NK-92 treated with Interleukin-12 subunit alpha and Interleukin-12 subunit beta, amount 100 ng/mL, for 24 hours (cell line): ENCODE measurements around the gene ADAP1.
"Not testable (repeated sequence)": the region's sequence is repeated elsewhere in the genome, so short reads cannot be mapped to it uniquely, and the experiment has no call there.

Experiments
- DNase-seq: peaks from one replicate; lab custom pipeline; 2025; lab: John Stamatoyannopoulos, UW

The ADAP1 gene, protein sequence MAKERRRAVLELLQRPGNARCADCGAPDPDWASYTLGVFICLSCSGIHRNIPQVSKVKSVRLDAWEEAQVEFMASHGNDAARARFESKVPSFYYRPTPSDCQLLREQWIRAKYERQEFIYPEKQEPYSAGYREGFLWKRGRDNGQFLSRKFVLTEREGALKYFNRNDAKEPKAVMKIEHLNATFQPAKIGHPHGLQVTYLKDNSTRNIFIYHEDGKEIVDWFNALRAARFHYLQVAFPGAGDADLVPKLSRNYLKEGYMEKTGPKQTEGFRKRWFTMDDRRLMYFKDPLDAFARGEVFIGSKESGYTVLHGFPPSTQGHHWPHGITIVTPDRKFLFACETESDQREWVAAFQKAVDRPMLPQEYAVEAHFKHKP

DNA sequence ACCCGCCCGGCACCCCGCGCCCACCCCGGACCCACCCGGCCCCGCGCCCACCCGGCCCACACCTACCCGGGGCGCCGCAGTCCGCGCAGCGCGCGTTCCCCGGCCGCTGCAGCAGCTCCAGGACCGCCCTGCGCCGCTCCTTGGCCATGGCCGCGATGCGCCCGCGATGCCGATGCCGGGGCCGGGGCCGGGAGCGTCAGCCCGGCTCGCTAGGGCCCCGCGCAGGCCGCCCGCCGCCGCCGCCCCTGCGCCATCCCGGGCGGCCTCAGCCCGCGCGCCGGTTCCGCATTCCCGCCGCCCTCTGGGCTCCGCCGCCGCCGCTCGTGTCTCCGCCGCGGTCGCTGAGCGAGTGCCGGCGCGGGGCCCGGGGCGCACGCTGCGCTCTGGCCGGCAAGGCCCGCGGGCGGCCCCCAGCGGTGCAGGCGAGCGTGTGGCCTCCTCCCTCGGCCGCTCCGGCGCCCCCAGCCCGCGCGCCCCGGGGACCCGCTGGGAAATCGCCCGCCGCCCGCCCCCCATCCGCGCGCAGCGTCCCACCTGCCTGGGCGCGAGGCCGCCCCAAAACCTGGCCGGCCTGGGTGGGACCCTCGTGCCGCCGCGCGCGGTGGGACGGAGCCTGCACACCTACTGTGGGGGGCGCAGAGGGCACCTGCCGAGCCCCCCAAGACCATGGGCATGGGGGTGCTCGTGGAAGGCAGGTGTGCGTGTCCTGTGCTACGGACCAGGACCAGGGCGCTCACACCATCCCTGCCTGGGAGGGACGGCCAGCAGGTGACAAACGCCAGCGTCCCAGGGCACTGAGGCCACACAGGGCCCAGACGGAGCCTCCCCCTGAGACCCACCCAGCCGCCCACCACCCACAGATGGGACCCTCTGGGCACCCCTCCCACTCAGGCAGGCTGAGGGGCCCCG is at the start of gene ADAP1:
TSS of gene ADAP1 (minus strand) at position 351 of the 909 bp plus-strand sequence. CDS start at position 148, 203 bp downstream.
- DNase-seq = peak; percentile 24

DNA sequence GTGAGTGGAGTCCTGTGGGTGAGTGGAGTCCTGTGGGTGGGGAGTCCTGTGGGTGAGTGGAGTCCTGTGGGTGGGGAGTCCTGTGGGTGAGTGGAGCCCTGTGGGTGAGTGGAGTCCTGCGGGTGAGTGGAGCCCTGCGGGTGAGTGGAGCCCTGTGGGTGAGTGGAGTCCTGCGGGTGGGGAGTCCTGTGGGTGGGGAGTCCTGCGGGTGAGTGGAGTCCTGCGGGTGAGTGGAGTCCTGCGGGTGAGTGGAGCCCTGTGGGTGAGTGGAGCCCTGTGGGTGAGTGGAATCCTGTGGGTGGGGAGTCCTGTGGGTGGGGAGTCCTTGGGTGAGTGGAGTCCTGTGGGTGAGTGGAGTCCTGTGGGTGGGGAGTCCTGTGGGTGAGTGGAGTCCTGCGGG is 48.0 kb upstream of the ADAP1 start:
- not testable (repeated sequence) for DNase-seq

DNA sequence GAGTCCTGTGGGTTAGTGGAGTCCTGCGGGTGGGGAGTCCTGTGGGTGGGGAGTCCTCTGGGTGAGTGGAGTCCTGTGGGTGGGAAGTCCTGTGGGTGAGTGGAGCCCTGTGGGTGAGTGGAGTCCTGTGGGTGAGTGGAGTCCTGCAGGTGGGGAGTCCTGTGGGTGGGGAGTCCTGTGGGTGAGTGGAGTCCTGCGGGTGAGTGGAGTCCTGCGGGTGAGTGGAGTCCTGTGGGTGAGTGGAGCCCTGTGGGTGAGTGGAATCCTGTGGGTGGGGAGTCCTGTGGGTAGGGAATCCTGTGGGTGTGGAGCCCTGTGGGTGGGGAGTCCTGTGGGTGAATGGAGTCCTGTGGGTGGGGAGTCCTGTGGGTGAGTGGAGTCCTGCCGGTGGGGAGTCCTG is 47.5 kb upstream of the ADAP1 start:
- DNase-seq = not testable (repeated sequence)

DNA sequence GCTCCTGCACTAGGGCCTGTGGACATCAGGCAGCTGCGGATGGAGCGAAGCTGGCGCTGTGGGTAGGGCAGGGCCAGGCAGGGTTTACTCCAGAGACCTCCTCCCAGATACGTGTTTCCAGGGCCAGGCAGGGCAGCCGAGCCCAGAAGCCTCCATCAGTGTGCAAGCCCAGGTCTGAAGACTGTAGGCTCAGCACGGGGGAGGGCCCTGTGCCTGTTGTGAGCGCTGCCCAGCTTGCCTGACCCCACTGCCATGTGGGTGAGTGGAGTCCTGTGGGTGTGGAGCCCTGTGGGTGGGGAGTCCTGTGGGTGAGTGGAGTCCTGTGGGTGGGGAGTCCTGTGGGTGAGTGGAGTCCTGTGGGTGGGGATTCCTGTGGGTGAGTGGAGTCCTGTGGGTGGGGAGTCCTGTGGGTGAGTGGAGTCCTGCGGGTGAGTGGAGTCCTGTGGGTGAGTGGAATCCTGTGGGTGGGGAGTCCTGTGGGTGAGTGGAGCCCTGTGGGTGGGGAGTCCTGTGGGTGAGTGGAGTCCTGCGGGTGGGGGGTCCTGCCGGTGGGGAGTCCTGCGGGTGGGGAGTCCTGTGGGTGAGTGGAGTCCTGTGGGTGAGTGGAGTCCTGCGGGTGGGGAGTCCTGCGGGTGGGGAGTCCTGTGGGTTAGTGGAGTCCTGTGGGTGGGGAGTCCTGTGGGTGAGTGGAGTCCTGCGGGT is 46.7 kb upstream of the ADAP1 start:
- DNase-seq = not testable (repeated sequence)

DNA sequence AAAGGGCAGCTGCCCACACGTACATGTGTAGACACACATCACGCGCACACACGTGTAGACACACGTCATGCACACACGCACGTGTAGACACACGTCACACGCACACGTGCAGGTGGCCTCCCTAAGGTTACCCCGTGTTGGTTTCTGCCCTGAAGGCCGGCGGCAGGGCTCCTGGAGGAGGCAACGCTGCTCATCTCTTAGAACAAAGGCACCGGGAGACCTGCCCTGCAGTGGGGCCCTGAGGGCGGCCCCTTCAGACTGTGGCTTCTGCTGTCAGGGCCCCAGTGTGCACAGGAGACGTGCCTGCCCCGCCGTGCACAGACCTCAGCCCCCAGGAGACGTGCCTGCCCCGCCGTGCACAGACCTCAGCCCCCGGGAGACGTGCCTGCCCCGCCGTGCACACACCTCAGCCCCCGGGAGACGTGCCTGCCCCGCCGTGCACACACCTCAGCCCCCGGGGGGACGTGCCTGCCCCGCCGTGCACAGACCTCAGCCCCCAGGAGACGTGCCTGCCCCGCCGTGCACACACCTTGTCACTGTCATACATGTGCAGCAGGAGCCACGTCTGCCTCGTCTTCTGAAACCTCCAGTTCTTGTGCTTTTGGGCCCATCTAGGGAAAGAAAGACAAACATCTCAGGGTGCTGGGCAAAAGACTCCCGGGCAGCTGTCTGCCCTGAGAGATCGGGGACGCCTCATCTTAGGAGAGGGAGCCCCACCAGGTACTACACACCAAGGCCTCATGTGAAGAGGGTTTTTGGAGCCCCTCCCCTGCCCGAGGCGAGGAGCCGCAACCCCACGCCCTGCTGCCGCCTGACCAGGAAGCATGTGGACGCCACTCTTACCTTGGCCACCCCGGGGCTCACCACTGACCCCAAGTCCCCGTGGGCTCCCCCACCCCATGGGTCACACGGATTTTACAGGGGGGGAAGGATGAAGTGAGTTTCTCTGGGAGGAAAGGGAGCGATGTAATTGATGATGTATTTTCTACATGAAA is 45.8 kb upstream of the ADAP1 start:
- DNase-seq = no peak

DNA sequence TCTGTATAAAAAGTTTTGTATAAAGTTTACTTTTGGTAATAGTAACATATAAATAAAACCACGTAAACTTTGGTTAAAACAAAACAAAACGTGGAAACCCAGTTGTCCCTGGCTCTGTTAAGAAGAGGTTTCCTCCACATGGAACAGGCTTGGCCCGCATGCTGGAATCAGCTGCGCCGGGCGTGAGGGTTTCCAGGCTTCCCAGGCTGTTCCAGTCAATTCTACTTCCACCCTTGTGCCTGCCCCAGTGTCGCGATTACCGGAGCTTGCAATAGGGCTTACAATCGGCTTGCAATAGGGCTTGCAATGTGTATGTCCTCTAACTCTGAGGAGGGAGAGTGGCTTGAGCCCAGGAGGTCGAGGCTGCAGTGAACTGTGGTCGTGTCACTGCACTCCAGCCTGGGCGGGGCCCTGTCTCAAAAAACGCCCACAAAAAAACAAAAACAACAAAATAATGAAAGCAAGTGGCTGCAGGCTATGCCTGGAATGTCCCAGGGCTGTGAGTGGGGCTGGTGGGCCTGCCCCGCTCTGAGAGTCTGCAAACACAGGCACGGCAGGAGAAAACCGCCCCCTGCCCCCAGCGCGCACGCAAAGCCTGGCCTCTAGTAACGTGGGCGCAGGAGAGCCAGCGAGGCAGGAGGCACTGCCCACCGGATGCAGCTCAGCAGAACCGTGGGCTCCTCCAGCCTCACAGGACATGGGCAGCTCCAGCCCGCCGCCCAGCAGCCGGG is 44.8 kb upstream of the ADAP1 start:
- no peak for DNase-seq

DNA sequence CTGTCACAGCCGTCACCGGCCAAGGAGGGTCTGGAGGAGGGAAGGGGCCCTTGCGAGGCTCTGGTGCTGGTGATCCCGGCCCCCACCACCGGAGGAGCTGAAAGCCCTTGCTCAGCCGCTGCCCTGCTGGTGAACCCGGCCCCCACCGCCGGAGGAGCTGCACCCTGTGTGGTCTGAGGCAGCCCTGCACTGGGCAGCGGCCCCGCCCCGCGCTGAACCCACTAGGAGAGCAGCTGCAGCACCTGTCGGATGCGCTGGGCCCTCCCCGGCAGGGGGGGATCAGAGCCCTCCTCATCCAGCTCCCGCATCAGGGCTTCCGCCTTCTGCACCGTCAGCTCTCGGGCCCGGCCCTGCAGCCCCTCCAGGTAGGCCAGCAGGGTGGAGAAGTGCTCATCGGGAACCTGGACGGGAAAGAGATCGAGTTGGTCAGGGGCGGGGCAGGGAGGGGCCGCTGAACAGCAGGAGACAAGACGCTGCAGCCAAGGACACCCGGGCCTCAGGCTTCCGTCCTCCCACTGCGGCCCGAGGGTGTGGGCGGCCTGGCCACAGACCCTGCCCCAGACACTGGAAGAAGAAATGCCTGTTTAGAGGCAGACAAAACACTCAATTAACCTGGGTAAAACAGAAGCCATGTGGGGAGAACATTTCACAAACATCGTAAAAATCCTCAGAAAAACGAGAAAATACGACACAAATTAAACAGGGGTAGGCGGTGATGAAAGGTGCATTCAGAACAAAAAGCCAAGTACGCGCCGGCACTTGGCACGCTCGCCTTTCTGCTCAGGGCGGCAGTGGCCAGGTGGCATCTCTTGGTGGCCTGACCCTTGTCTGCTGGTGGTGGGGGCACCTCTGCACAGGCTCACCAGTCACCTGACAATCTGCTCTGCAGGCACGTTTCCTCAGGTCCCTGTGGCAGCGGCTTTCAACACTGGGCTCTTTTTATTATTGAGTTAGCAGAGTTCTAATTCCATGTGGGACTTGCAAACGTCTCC is 43.2 kb upstream of the ADAP1 start:
- DNase-seq = no peak

DNA sequence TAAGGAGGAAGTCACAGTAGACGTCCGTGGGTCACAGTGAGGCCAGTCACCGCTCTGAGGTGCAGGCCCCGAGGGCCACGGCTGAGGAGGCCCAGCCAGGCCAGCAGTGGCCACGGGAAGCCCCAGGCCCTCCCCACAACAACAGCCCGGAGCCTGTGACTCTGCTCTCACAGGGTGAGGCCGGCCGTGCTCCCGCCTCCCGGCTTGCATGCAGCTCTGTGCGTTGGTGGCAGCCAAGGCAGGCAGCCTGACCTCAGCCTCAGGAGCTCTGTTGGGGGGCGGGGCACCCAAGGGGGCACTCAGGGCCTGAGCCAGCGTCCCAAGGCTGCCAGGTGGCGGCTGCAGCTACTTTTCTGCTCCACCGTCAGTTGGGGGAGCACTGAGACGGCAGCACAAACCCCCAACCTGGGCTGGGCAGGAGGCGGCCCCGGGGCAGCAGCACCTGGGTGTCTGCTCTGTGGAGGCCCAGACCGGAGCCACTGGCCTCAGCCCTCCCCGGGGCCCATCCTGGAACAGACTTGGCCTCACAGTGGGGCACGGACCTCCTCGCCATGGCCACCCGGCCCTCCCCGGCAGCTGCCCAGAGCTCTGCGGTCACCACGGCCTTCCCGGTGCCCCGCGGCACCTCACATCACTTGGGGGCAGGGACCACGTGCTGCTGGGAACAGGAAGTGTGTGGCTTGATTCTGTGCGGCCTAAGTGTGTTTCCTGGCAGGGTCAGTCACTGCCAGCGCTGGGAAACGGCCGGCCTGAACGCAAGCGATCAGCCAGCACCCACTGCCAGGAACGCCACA is 41.8 kb upstream of the ADAP1 start:
- DNase-seq = no peak

DNA sequence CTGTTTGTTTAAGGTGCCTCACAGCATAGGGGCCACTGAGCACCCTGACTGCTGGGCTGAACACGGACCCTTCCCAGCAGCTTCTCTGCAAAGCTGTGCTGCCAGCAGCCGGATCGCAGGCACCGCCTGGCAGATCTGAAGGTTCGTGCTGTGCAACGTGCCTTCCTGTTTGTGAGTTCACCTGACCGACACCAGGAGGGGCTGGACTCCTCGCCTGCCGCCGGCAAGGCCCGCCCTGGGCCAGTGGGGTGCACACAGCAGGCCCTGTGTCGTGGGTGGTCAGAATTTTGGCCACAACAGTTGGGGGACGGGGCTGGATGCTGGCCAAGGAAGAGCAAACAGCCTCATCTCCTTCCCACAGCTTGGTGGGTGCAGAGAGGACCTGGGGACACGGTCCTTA is 41.1 kb upstream of the ADAP1 start:
- DNase-seq = no peak

DNA sequence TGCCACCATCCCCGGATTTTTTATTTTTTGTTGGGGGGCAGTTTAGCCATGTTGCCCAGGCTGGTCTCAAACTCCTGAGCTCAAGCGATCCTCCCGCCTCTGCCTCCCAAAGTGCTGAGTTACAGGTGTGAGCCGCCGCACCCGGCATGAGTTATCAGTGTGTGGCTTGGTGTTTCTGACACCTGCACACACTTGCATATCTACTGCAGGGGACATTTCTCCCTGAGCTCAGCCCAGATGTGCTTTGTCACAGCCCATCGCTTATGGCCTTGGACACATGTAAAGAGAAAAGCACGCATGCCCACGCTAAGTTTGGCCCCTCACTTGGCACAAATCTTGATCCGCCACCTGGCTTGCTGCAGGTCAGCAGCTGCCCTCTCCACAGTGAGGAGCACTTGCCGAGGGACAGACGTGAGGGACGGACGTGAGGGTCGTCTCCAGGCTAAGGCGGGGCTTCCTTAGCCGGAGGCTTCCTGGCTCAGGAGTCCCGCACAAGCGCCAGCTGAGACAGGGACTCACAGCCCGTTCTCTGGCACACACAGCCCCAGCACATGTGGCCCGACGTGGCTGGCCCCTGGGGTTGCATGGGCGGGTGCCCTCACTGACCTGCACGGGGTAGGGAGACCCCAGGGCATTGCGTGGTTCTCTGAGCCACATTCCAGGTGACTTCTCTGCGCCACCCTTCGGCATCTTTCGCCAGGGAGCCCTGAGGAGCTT is 40.3 kb upstream of the ADAP1 start:
- DNase-seq = no peak

DNA sequence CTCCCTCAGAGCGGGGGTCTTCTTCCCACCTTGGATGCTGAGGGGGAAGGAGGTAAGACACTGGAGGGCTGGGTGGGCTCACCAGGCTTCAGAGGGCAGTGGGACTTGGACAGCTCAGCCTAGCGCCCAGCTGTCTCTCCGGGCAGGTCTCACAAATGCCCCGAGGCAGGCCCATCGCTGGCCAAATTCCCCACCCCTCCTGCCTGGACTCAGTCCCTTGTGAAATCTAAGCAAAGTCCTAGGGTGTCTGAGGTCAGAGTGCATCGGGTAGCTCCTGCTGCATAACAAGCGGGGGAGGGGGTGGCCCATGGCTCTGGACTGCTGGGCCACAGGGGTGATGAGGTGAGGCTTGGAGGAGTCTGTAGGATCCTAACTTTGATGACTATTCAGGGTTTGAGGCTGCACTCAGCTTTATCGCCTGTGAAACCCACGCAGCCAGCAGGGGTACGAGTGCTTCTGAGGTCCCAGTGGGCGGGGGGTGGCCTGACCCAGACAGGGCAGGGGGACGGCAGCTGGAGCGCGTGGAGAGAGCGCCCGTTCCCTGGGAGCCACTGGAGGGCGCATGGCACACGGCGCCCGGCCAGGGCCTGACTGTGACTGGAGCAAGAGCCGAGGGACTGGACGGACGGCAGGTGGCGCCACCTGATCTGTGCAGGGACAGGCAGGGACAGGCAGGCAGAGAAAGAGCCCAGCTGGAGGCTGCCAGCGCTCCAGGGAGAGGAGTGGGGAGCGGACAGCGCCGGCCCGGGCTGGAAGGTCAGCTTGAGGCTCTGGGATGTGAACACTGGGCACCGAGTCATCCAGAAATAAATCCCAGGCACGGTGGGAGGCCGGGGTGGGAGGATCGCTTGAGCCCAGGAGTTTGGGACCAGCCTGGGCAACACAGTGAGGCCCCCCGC is 38.5 kb upstream of the ADAP1 start:
- peak; percentile 76 for DNase-seq

DNA sequence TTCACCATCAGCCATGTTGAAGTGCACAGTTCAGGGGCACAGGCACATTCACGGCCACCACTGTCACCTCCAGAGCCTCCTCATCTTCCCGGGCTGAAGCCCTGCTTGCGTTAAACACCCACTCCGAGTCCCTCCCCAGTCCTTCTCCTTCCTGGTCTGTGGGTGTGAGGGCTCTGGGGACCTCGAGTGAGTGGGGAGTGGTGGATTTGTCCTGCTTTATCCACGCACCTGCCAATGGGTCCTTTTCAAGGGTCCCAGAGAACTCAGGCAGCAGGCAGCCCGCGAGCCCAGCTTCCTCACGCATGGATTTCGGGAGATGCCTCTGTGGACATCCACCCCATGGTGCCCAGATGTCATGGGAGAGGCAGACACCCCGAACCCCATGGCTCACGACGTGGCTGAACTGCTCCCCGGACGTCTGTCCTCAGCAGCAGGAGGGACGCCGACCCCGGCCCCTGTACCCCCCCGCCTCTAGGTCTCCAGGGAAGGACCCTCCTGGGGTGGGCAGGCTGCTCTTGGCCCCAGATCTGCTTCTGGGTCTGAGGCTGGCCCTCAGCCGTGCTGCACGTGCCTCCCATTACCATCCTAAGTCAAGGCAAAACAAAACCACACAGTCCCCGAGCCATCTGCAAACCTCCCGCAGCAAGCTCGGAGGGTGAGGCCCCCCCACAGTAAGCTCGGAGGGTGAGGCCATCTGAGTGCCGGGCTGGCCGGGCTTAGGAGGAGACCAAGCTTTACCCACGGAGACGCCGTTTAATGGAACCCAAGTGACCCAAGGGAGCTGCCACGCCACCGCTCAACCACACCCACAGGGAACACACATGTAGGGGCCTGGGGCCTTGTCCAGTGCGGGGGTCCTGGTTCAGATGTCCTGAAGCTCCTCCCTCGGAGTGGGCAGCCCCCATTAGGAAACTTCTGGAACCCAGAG is 37.5 kb upstream of the ADAP1 start:
- DNase-seq = no peak

DNA sequence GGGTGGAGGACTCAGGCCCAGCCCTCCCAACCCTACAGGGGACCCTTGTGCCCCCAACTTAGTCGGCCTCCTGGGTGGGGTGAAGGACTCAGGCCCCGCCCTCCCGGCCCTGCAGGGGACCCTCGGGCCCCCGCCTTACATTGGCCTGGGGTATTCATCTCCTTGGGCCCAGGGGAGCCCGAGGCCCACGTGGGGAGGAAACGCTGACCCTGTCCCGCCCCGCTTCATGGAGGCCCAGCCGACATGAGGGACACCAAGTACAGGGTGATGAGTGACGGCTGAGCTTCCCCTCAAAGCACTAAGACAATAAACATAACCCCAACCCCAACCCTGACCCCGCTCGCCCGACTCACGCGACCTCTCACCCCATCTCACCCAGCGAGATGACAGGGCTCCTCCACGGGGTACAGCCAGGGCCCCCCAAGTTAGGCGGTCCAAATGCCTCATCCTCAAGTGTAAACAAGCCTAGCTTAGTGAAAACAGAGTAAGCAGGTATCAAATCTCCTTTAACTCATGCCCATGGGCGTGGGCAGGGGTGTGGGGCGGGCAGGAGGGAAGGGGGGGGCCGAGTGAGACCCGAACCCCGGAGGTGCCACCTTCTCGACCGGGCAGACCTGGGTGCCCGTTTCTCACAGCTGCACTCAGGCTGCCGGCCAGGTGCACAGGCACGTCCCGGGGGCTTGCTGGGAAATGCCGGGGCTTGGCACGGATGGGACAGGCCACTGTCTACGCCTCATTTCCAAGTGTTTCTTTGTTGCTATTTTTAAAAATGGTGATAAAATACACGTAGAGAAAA is 36.7 kb upstream of the ADAP1 start:
- DNase-seq = no peak

DNA sequence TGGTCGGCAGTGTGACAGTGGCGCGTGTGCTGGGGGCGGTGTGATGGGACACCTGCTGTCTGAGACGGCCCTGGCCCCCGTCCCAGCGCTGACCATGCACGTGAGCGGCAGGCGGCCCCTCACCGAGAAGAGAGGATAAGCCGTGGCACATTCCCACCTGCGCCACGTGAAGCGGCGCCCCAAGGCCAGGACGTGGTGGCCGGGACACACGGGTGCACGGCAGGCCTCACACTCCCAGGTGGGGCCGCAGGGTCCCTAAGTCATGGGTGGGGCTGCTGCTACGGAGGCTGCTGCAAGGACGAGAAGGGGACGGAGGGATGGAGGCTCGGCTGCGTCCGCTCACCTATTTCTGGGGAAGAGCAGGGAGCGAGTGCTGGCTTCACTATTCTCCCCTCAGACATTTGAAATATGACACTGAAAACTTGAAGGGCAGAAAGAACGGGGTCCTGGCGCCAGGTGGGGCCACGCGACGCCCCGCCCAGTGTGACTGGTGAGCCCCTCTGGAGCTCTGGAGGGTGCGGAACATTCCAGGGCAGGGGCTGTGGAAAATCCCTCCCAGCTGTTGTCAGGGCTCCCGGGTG is 36.0 kb upstream of the ADAP1 start:
- no peak for DNase-seq
